Right lobe of liver (tissue), 4 donors: Measurements from ENCODE around the gene RNF214.
"Not testable (repeated sequence)": the region's sequence is repeated elsewhere in the genome, so short reads cannot be mapped to it uniquely, and the experiment has no call there.

Experiments
- POLR2A ChIP-seq: fragments of 450-650 bp; IDR thresholded peaks from one replicate; pipeline ENCODE4 v1.6.1; 2017; ENCODE audit warnings: antibody characterized with exemption, mild to moderate bottlenecking
- TF ChIP-seq, protein P1 (sequence below), 4 donors: fragments of 200-600 bp in 3 of 4; fragments of 450-650 bp in 1 of 4; IDR thresholded peaks; one replicate each; pipeline versions ENCODE4 v1.5.1 to v1.8.0; 2016 to 2022; ENCODE audit warnings: antibody characterized with exemption in 4 of 4, mild to moderate bottlenecking in 2 of 4
- donor health status: DM: no; HTN: no; CAD: no.
- donor health status: DM: no; HTN: no; CAD: no.
- donor health status: DM: no; HTN: yes; CAD: no.

GRCh38 chr11:117206111-117206510 is 26.4 kb upstream of the RNF214 start:
- TF ChIP-seq, protein P1, sequence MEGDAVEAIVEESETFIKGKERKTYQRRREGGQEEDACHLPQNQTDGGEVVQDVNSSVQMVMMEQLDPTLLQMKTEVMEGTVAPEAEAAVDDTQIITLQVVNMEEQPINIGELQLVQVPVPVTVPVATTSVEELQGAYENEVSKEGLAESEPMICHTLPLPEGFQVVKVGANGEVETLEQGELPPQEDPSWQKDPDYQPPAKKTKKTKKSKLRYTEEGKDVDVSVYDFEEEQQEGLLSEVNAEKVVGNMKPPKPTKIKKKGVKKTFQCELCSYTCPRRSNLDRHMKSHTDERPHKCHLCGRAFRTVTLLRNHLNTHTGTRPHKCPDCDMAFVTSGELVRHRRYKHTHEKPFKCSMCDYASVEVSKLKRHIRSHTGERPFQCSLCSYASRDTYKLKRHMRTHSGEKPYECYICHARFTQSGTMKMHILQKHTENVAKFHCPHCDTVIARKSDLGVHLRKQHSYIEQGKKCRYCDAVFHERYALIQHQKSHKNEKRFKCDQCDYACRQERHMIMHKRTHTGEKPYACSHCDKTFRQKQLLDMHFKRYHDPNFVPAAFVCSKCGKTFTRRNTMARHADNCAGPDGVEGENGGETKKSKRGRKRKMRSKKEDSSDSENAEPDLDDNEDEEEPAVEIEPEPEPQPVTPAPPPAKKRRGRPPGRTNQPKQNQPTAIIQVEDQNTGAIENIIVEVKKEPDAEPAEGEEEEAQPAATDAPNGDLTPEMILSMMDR (IDR thresholded peaks at IDR 0.05), result not testable (repeated sequence)
- TF ChIP-seq POLR2A, result not testable (repeated sequence)
